ENCODE data around the gene BICC1.

The BICC1 gene

DNA sequence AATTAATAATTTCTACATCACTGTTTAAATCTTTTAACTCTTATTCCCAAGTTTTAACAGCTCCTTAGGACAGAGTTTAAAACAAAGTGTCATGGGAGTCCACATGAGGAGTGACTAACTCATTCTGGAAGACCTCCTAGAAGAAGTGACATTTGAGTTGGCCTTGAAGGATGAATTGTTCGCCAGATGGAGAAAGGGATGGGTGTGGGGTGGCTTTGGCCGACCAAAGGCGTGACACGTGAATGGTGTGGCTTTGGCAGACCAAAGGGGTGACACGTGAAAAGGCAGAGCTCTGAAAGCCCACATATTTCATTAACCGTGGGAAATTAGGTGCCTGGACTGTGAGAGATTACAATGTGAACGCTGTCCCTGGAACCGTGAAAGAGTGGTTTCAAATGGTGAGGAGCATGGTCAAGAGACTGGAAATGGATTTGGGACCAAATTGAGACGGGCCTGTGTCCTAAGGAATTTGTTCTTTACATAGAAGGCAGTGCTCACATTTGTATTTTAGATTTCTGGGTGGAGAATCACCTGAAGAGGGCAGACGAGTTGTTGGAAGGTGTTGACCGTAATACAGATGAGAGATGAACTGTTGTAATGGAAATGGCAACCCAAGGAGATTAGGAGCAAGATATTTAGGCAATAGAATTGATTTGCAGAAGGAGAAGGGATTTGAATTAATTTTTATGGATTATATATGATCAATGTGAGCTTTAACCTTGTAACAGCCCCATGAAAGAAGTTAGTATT lies 228.1 kb downstream of the BICC1 start:
- no peak overlapping the region for H3K4me3 ChIP-seq (ENCODE audit: low read length)
- no peak for TF ChIP-seq CTCF (conservative IDR thresholded peaks at IDR 0.05; ENCODE audit: low read length)
- peak; percentile 29 for DNase-seq (ENCODE audit: low read depth)

DNA sequence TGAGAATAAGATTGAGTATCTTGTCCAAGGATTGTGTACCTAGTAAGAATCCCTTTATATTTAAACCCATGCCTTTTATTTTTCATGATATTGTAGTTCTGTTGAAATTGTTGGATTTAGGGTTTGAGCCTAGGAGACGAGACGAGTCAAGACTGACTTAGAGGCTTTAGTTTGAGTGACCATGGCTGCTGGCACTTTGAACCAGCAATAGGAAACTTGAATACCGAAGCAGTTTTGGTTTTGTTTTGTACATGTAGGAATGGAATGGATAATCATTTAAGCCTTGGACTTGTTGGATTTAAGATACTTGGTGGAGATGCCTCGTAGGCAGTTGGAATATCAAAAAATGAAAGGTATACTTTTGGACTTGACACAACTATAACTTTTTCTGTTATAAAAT lies 229.0 kb downstream of the BICC1 start:
- H3K4me3 ChIP-seq (ENCODE audit: low read length) = no peak overlapping the region
- no peak for TF ChIP-seq CTCF (conservative IDR thresholded peaks at IDR 0.05; ENCODE audit: low read length)
- DNase-seq (ENCODE audit: low read depth) = no peak

GRCh38 chr10:58742141-58742540 lies 229.5 kb downstream of the BICC1 start:
- TF ChIP-seq CTCF (conservative IDR thresholded peaks at IDR 0.05; ENCODE audit: low read length) = no peak
- H3K4me3 ChIP-seq (ENCODE audit: low read length) = no peak overlapping the region
- no peak for DNase-seq (ENCODE audit: low read depth)

DNA sequence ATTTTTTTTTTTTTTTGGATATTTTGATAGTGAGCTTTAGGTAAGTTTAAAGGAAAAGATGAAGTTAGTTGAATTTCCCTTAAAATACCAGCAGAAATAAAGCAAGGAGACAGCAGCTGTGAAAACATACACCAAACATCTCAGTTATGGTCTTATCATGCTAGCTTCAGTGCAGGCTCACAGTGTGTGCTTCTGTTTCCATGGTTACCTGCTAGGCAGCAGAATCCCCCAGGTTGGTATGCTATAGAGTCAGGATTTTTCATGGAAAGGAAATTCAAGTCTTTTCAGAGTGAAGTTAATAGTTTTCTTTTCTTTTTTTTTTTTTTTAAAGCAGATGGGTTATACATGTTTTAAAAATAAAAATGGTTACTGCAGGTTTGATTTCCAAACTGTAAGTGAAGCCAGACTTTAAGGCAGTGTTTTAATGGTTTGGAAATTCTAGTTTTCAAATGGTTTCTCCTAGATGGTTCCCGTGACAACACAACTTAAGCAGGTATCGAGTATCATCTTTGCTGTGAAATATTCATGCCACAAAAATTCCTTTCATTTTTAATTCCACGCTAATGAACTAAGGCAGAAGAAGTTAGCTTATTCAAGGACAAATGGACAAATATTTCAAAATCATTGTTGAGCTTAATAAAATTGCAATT lies 230.9 kb downstream of the BICC1 start:
- H3K4me3 ChIP-seq (ENCODE audit: low read length) = no peak overlapping the region
- peak; percentile 54 for DNase-seq (ENCODE audit: low read depth)
- TF ChIP-seq CTCF (conservative IDR thresholded peaks at IDR 0.05; ENCODE audit: low read length) = no peak

DNA sequence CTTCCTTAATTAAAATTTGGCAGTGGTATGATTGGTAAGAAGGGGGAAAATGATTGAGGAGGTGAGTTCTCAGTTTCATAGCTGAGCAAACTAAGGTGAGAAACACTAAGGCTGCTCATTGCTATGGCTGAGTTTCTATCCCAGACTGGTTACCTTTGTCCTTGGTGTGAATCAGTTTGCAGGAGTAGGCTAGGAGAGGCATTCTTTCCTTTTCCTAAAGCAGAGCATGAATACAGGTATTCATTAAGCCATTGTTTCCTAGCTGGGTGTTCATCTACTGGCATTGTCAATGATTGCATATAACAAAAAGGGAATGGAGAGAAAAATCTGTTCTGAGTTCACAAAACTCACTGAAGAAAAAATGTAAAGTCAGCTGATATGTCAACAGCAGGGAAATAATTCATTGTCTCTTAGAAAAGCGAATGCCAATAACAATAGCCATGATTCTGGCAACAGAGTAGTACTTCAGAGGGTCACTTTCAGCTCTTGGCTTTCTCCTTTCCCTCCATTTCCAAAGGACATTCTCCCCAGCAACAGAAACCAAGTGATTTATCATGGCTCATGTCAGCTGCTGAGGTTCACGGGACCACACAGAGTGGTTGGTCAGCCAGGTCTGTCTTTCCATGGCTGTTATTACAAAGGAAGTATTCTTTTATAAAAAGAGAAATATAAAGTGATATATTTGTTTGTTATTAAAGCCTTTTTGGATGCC lies 234.0 kb downstream of the BICC1 start:
- no peak for TF ChIP-seq CTCF (conservative IDR thresholded peaks at IDR 0.05; ENCODE audit: low read length)
- no peak overlapping the region for H3K4me3 ChIP-seq (ENCODE audit: low read length)
- DNase-seq (ENCODE audit: low read depth) = no peak

DNA sequence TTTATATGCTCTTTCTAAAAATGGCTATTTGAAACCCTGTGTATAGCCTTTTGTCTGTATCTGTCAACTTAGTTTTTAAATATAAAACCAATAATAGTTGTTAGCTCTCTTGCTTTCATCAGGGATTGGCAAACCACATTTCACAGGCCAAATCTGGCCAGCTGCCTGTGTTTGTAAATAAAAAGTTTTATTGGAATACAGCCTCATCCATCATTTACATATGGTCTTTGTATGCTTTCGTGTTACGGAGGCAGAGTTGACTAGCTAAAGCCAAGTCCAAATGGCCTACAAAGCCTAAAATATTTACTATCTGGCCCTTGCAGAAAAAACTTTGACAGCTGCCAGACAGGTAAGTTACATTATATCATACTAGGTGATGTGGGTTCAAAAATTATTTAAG lies 235.0 kb downstream of the BICC1 start:
- no peak for TF ChIP-seq CTCF (conservative IDR thresholded peaks at IDR 0.05; ENCODE audit: low read length)
- DNase-seq (ENCODE audit: low read depth) = no peak
- no peak overlapping the region for H3K4me3 ChIP-seq (ENCODE audit: low read length)

All from AG10803 (cell line).